Spleen (tissue), 7 donors: ENCODE data around the gene GART.

Source experiments
- CTCF ChIP-seq, 11 experiments: fragments of 200-600 bp in 7 of 11; fragments of 450-650 bp in 4 of 11; sonication (generic) in 4 of 11; IDR thresholded peaks in 8 of 11; conservative IDR thresholded peaks in 3 of 11; 1 replicate in 7 of 11; 2 replicates in 4 of 11; pipeline versions ENCODE4 v1.4.0 to v1.8.0; 2016 to 2021; ENCODE audit warnings: antibody characterized with exemption in 11 of 11, inconsistent platforms in 4 of 11, mild to moderate bottlenecking in 1 of 11
- POLR2A ChIP-seq, 3 donors: fragments of 450-650 bp; IDR thresholded peaks; one replicate each; pipeline ENCODE4 v1.5.1; 2017; ENCODE audit warnings: antibody characterized with exemption in 3 of 3, mild to moderate bottlenecking in 1 of 3
- donor health status: DM: no; HTN: no; CAD: no; lungs with moderate emphysema.
- donor health status: DM: no; HTN: no; CAD: no.
- donor health status: DM: no; HTN: no; CAD: no.

GRCh38 chr21:33492571-33492970, 49.3 kb downstream of the GART start:
- TF ChIP-seq POLR2A (IDR thresholded peaks at IDR 0.05): no peak
- TF ChIP-seq CTCF (IDR thresholded peaks at IDR 0.05 in 8 of 11, conservative IDR thresholded peaks at IDR 0.05 in 3 of 11): no peak
